ENCODE results near the gene NEK4.
"Not testable (repeated sequence)": the region's sequence is repeated elsewhere in the genome, so short reads cannot be mapped to it uniquely, and the experiment has no call there.

The NEK4 gene

DNA sequence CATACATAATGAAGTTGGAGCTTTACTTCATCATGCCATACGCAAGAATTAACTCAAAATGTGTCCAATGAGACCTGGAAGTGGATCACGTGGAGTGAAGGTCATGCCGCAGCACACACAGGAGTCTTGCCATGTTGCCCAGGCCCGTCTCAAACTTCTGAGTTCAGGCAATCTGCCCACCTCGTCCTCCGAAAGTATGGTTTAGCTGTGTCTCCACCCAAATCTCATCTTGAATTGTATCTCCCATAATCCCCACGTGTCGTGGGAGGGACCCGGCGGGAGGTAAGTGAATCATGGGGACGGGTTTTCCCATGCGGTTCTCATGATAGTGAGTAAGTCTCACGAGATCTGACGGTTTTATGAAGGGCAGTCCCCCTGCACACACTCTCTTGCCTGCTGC, 39.1 kb downstream of the NEK4 start:
- DNase-seq (ENCODE audit: low spot score), result no peak

DNA sequence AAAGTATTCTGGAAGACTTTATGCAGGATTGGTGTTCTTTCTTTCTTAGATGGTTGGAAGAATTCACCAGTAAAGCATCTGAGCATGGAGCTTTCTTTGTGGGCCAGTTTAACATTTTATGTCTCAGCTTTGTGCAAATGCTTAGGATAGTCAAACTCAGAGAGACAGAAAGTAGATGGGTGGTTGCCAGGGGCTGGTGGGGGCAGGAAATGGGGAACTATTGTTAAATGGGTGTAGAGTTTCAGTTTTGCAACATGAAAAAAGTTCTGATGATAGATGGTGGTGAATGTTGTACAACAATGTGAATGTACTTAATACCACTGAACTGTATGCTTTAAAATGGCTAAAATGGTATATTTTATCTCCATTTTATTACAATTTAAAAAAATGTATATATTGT, 40.1 kb downstream of the NEK4 start:
- no peak for DNase-seq (ENCODE audit: low spot score)

DNA sequence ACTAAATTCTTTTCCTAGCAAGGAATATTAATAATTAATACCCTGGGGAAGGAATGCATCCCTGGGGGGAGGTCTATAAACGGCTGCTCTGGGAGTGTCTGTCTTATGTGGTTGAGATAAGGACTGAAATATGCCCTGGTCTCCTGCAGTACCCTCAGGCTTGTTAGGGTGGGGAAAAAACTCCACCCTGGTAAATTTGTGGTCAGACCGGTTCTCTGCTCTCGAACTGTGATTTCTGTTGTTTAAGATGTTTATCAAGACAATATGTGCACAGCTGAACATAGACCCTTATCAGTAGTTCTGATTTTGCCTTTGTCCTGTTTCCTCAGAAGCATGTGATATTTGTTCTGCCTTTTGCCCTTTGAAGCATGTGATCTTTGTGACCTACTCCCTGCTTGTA, 42.0 kb downstream of the NEK4 start:
- not testable (repeated sequence) for DNase-seq (ENCODE audit: low spot score)

DNA sequence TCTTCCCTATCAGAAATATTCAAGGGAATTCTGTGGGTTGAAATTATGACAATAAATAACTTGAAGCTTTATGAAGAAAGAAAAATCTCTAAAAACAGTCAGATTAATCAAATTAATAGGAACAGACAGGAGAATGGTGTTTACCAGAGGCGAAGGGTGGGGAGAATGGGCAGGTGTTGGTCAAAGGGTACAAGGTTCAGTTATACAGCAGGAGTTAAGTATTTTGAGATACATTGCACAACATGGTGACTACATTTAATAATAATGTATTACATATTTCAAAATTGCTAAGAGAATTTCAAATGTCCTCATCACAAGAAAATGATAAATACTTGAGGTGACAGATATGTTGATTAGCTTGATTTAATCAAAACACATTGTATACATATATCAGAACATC, 46.2 kb downstream of the NEK4 start:
- no peak for DNase-seq (ENCODE audit: low spot score)

DNA sequence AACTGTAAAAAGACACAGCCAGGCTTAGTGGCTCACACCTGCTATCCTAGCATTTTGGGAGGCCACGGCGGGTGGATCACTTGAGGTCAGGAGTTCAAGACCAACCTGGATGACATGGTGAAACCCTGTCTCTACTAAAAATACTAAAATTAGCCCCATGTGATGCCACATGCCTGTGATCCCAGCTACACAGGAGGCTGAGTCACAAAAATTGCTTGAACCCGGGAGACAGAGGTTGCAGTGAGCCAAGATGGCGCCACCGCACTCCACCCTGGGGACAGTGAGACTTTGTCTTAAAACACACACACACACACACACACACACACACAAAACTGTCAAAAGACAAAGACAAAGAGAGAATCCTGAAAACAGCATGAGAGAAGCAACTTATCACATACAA, 46.8 kb downstream of the NEK4 start:
- DNase-seq (ENCODE audit: low spot score), result no peak

DNA sequence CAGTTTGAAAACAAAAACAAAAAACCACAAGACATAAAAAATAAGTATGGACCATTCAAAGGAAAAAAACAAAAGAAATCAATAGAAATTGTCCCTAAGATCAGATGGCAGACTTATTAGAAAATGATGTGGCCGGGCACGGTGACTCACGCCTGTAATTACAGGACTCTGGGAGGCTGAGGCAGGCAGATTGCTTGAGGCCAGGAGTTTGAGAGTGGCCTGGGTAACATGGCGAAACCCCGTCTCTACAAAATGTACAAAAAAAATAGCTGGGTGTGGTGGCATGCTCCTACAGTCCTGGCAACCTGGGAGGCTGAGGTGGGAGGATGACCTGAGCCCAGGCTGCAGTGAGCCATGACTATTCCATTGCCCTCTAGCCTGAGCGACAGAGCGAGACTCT, 48.2 kb downstream of the NEK4 start:
- no peak for DNase-seq (ENCODE audit: low spot score)

DNA sequence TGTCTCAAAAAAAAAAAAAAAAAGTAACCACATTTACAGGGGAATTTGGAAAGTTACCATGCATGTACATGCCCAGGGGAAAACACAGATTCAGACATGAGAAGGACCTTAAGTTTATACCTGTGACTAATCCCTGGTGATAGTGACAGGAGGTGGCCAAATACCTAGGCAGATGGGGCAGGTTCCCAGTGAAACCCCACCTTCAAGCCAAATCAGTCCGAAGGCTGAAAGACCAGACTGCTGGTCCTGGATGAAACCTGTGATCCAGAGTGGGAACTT, 49.1 kb downstream of the NEK4 start:
- DNase-seq (ENCODE audit: low spot score), result no peak

DNA sequence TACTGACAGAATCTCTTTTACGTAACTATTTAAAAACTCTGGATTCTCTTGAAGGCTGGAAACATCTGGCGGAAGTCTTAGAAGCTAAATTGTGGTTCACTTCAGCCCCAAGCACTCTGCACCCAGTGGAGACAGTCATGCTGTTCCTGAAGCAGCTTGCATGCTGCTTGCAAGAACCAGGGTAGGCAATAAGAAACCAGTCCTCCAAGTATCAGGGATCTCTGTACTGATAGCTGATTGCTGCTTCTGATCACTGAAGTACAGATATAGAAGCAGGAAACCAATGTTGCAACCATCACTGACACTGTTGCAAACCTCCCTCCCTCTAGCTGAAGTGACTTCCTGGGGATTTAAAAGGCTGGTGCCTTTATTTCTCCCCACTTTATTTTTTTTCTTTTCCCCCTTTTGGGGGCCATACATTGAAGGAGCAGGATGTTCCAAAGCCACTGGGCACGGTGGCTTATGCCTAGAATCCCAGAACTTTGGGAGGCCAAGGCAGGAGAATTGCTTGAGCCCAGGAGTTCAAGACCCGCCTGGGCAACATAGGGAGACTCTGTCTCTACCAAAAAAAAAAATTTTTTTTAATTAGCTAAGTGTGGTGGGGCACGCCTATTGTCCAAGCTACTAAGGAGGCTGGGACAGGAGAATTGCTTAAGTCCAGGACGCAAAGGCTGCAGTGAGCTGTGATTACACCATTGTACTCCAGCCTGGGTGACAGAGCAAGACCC, 49.6 kb downstream of the NEK4 start:
- DNase-seq (ENCODE audit: low spot score), result no peak

DNA sequence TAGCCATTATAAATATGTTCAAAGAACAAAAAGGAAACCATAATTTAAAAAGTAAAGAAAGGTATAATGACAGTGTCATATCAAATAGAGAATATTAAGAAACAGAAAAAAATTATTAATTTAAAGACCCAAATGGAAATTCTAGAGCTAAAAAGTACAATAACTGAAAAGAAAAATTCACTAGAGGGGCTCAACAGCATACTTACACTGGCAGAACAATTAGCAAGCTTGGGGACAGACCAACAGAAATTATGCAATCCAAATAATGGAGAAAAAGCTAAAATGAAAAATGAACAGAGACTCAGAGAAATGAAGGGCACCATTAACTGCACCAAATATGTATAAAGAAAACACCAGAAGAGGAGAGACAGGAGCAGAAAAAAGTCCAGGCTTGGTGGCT, 51.1 kb downstream of the NEK4 start:
- no peak for DNase-seq (ENCODE audit: low spot score)

DNA sequence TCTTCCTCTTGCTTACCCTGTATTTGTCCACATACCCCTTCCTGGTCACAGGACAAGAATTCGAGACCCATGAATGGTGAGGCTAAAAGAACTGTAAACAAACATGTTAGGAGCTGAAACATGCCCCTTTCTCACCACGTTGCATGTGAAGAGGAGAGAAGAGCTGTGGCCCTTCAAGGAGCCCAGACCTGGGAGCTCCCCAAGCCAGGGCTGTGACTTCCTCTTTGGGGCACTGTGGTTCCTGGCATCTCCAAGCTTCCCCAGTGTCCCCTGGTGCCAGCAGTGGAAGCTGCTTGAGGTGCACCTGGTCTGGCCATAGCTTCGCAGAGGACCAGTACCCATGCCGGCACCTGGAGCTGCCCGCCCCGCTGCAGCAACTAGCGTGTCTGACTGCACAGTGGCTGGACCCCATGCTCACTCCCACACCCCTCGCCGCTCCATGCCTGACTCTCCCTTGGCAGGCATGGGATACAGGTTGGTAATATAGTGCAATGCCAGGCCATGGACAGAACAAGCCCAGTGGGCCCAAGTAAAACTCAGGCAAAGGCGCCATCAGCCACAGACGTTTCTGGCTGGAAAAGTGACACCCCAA, 54.9 kb downstream of the NEK4 start:
- no peak for DNase-seq (ENCODE audit: low spot score)

DNA sequence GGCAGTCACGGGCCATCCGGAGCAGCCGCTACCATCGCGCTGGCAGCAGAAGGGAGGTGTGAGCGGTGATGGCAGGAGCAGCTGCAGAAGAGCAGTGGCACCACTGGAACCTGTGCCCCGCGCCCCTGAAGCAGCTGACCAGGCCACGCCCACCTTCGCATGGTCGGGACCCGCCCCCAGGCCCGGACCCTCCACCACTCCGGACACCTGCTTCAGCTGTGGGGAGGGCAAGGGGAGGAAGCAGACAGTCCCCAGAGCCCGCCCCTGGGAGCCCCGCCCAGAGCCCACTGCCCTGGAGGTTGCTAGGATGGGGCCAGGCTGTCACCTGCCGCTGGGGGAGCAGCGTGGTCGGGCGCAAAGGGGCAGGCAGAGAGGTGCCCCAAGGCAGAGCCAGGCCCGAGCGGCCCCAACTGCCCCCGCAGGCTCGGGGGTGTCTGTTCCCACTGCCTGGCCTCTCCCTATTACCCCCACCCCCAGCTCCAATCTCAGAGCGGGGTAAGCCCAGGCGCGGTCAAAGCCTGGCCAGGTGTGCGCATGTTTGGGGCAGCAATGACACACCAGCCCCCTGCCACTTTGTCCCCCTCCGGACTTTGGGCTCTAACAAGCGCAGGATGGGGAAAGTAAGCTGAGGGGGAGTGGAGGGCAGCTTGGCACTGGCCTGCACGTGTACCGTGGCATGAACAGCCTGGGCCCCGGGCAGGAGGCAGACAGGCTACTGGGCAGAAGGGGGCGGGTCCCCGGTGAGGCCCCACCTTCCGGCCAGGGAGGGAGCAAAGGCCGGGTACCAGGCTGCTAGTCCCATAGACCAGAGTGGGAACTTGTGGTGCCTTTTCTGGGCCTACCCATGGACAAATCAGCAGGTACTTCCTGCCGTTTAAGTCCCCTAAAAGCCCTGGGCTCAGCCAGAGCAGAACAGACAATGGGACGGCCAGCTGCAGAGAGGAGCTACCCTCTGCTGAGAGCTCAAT, 56.1 kb downstream of the NEK4 start:
- no peak for DNase-seq (ENCODE audit: low spot score)

DNA sequence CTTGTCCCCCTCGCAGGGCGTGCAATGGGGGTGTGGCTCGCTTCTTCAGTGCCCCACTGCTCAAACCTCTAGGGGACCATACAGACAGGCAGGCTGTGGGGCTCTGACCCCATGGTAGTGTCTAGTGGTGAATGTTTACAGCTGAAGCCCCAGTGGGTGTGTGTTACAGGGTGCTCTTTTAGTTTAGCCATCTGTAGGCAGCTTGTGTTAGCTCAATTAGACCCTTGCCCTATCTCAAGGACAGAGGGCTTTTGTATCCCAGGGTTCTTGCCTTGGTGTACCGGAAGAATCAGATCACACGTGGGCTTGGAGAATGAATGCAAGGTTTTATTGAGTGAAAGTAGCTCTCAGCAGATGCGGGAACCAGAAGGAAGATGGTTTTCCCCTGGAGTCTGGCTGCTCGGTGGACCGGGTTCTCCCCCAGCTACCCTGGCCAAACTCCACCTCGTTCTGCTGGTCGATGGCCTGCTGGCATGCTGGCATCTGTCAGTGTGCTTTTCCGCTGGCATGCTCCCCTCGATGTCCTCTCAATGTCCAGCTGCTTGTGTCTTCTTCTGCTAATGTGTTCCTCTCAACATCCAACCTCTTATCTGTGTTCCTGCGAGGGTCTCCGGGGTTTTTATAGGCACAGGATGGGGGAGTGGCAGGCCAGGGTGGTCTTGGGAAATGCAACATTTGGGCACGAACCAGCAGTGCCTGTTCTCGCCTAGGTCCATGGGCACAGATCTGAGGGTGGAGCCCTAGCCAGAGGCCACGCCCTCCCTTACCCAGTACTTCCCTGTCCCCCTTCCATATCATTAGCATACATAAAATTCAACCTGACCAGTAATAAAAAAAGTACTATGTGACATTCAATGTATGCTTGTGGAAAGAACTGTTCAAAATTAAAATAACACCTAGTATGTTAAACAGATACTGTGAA, 58.2 kb downstream of the NEK4 start:
- DNase-seq (ENCODE audit: low spot score), result no peak

DNA sequence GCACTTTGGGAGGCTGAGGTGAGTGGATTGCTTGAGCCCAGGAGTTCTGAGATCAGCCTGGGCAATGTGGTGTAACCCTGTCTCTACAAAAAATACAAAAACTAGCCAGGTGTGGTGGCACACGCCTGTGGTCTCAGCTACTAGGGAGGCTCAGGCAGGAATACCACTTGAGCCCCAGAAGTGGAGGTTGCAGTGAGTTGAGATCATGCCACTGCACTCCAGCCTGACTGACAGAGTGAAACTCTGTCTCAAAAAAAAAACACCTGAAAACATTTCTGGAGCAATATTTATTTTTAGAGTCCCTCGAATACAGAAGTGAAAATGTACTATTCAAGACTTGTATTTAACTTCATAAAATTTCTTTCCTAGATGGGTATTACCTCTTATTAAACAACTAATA, 60.2 kb downstream of the NEK4 start:
- no peak for DNase-seq (ENCODE audit: low spot score)

DNA sequence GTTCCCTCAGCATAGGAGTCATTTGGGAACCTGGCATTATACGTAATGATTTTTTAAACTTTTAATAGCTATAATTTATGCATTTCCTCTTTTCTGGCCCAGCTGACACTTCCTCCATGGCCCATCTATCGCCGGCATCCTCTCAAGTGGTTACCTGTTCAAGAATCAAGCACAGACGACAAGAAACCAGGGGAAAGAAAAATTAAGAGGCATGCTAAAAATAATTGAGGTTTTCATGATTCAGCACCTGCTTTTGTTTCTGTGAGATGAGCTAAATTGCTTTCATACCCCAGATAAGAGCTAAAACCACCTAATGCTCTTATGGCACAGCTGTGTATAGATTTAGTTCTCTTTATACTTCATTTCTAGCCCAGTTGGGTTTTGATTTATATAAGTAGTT, 63.2 kb downstream of the NEK4 start:
- no peak for DNase-seq (ENCODE audit: low spot score)

DNA sequence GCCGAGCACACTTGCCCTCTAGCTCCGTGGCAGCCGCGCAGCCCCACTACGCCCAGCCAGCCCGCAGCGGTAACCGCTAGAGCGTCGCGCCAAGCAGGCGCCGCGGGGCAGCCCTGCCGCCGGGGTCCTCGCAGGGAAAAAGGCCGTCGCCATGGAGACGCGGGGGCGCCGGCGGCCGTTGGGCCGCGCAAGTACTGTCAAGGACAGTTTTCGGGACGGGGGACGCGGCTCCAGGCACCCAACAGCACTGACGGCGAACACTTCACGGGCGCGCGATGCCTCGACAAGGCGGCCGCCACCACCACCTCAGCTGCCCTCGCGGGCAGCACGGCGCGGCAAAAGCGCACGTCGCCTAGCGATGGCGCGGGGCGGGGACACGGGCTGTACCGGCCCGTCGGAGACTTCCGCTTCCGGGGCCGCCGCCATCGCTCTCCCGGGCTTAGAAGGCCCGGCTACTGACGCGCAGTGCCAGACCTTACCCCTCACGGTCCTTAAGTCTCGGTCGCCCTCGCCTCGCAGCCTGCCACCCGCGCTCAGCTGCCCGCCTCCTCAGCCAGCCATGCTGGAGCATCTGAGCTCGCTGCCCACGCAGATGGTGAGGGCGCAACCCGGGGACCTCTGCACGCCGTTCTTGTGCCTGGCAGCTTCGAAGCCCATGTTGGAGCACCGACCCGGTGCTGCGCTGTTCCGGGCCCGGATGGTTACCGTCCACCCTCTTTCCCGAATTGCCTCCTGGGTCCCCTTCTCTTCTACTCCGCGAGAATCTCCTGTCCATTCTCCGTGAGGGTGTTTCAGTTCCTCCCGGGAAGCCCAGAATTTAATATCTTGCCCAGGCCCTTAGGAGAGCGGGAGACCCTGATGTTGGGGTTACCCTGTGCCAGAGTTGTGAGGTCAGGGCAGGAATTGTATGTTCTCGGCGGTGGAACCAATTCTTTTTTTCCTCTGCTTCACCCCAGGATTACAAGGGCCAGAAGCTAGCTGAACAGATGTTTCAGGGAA, 64.8 kb downstream of the NEK4 start, which contains the start of the genes GLT8D1 and SPCS1:
GLT8D1 (minus strand) TSS at position 104 of the 999 bp plus-strand sequence. CDS start 5,331 bp downstream, outside the sequence.
SPCS1 (plus strand) TSS at position 419 of the 999 bp plus-strand sequence; CDS start at position 560, 141 bp downstream.
- DNase-seq (ENCODE audit: low spot score), result peak; percentile 92

DNA sequence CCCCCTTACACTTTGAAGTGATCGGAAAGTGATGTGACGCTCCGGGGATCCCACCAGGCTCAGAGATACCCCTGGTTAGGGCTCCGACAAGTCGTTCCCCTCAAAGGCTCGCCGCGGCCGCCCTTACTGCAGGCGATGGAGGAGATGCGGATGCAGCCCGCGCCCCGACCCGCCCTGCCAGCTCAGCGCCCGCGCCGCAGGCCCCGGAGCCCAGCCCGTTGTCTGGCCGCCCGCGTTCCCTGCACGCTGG, 65.4 kb downstream of the NEK4 start:
- DNase-seq (ENCODE audit: low spot score), result no peak

DNA sequence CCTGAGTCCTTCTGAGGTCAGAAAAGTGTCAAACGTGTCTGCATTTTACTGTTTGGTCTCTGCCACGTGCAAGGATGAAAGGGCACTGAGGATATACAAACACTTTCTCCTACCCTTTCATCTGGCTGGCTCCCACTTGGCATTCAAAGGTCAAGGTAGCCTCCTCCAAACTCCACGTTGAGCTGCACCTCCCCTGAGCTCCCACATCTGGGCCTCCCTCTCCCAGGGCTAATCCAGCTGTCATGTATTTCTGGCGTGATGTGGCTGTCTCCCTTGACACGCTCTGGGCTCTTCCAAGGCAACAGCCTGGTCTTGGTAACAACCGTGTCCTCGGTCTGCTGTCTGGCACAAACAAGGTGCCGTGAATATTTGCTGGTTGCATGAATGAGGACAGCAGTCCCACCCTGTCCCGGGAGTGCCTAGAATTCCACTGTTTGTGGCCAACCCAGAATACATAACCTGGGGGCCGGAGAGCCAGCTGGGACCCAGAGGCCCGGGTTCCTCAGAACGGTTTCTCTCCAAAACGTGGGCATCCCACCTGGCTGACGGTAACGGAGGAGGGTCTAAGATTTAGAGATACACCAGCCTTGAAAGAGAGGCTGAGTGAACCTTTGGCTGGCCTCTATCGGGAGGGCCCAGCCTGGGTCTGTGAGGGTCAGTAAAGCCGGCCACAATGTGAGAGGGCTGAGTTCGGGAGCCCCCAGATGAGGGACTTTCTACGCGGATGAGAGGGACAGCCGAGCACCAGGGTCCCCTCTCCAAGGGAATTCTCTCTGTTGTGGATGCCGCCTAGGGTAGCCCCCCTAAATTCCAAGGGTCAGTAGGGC, 65.9 kb downstream of the NEK4 start:
- DNase-seq (ENCODE audit: low spot score), result peak; percentile 34

DNA sequence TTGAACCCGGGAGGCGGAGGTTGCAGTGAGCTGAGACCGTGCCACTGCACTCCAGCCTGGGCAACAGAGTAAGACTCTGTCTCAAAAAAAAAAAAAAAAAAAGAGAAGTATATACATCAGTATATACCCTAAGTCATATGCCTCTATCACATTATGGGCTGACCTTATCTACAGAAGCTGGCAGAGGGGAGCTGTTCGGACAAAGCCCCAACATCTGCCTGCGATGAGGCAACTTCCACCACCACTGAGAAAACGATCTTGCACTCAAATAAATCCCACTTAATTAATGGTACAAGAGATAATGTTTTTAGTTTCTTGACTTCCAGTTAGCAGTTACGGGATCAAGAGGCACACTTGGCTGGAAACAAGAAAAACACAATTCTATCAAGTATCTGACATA, 67.4 kb downstream of the NEK4 start:
- DNase-seq (ENCODE audit: low spot score), result no peak

DNA sequence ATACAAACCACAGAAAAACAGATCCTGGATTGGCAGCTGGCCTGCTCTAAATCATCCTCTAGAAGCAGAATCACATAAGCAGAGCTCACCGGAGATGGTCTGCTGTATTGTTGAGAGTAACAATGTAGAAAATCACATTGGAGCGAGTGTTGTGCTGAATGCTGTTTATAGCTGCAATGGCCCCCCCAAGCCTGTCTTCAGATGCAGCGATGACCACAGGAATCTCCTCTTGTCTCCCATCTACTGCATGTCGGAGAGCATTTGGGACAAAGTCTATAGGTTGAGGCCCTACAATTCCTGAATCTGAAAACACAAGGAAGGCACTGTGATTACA, 73.1 kb downstream of the NEK4 start:
- no peak for DNase-seq (ENCODE audit: low spot score)
